ENCODE data around the gene AGBL3.
"Not testable (repeated sequence)": the region's sequence is repeated elsewhere in the genome, so short reads cannot be mapped to it uniquely, and the experiment has no call there.

The AGBL3 gene

GRCh38 chr7:135114622-135115021 is 128.3 kb downstream of the AGBL3 start:
- H3K27ac ChIP-seq, result no peak overlapping the region
- no peaks in the 10 kb centered on the region for H3K9me3 ChIP-seq (ENCODE audit: low read depth, low read length)
- TF ChIP-seq POLR2AphosphoS5 (IDR thresholded peaks at IDR 0.05; ENCODE audit: borderline replicate concordance, low read depth, low read length), result no peak
- TF ChIP-seq EZH2 (IDR thresholded peaks at IDR 0.05), result no peak
- TF ChIP-seq FOXP2 (optimal IDR thresholded peaks at IDR 0.05; ENCODE audit: control extremely low read depth, extremely low read length, insufficient read depth), result no peak
- H3K36me3 ChIP-seq (ENCODE audit: insufficient read depth, low read length), result no peaks in the 10 kb centered on the region
- no peak for DNase-seq (ENCODE audit: low read depth, low spot score)
- H3K4me3 ChIP-seq, result no peak overlapping the region
- H3K9ac ChIP-seq (ENCODE audit: insufficient read length), result no peak overlapping the region

GRCh38 chr7:135117096-135117495 is 130.8 kb downstream of the AGBL3 start:
- Histone ChIP-seq H3K9me3 (ENCODE audit: low read depth, low read length) (no peaks in the 10 kb centered on the region), H3K27ac (no peak overlapping the region), H3K9ac (ENCODE audit: insufficient read length) (no peak overlapping the region), H3K36me3 (ENCODE audit: insufficient read depth, low read length) (no peaks in the 10 kb centered on the region), H3K4me3 (no peak overlapping the region)
- DNase-seq (ENCODE audit: low read depth, low spot score), result no peak
- TF ChIP-seq EZH2 (IDR thresholded peaks at IDR 0.05) (no peak), POLR2AphosphoS5 (IDR thresholded peaks at IDR 0.05; ENCODE audit: borderline replicate concordance, low read depth, low read length) (no peak), FOXP2 (optimal IDR thresholded peaks at IDR 0.05; ENCODE audit: control extremely low read depth, extremely low read length, insufficient read depth) (no peak)

DNA sequence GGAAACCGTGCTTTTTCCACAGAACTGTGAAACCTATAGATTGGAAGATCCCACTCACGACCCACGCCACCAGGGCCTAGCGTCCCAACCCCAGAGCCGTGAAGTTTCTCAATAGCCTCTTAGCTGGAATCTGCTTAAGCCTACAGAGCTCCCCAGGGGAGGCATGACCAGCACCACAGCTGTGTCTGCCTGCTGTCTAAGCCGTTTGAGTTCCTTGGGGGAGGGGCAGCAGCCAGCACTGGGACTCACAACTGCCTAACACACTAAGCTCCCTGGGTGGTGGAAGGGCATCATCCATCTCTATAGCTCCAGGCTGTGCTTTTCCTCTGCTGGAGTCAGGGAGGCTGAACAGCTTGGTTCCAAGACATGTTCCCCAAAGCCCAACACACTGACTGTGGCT is 135.6 kb downstream of the AGBL3 start:
- no peak overlapping the region for H3K4me3 ChIP-seq
- H3K36me3 ChIP-seq (ENCODE audit: insufficient read depth, low read length), result no peaks in the 10 kb centered on the region
- H3K27ac ChIP-seq, result no peak overlapping the region
- no peak for TF ChIP-seq POLR2AphosphoS5 (IDR thresholded peaks at IDR 0.05; ENCODE audit: borderline replicate concordance, low read depth, low read length)
- TF ChIP-seq EZH2 (IDR thresholded peaks at IDR 0.05), result no peak
- TF ChIP-seq FOXP2 (optimal IDR thresholded peaks at IDR 0.05; ENCODE audit: control extremely low read depth, extremely low read length, insufficient read depth), result no peak
- H3K9ac ChIP-seq (ENCODE audit: insufficient read length), result no peak overlapping the region
- H3K9me3 ChIP-seq (ENCODE audit: low read depth, low read length), result no peaks in the 10 kb centered on the region
- no peak for DNase-seq (ENCODE audit: low read depth, low spot score)

DNA sequence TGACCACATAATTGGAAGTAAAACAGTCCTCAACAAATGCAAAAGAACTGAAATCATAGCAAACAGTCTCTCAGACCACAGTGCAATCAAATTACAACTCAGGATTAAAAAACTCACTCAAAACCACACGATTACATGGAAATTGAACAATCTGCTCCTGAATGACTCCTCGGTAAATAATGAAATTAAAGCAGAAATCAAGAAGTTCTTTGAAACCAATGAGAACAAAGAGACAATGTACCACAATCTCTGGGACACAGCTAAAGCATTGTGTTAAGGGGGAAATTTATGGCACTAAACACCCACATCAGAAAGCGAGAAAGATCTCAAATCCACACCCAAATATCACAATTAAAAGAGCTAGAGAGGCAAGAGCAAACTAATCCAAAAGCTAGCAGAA is 138.3 kb downstream of the AGBL3 start:
- not testable (repeated sequence) for H3K27ac ChIP-seq; H3K36me3 ChIP-seq (ENCODE audit: insufficient read depth, low read length); H3K4me3 ChIP-seq; DNase-seq (ENCODE audit: low read depth, low spot score); H3K9ac ChIP-seq (ENCODE audit: insufficient read length); H3K9me3 ChIP-seq (ENCODE audit: low read depth, low read length)

- no peak overlapping the region for H3K4me3 ChIP-seq
- DNase-seq (ENCODE audit: low read depth, low spot score), result no peak
- no peak overlapping the region for H3K9ac ChIP-seq (ENCODE audit: insufficient read length)
- H3K9me3 ChIP-seq (ENCODE audit: low read depth, low read length), result no peaks in the 10 kb centered on the region
- no peak for TF ChIP-seq POLR2AphosphoS5 (IDR thresholded peaks at IDR 0.05; ENCODE audit: borderline replicate concordance, low read depth, low read length)
- TF ChIP-seq EZH2 (IDR thresholded peaks at IDR 0.05), result no peak
- no peak for TF ChIP-seq FOXP2 (optimal IDR thresholded peaks at IDR 0.05; ENCODE audit: control extremely low read depth, extremely low read length, insufficient read depth)
- H3K36me3 ChIP-seq (ENCODE audit: insufficient read depth, low read length), result no peaks in the 10 kb centered on the region
- no peak overlapping the region for H3K27ac ChIP-seq
These were observed 142.6 kb downstream of the AGBL3 start for GRCh38 chr7:135128931-135129330.

GRCh38 chr7:135129579-135129978 is 143.3 kb downstream of the AGBL3 start:
- no peak overlapping the region for H3K27ac ChIP-seq
- no peak for DNase-seq (ENCODE audit: low read depth, low spot score)

DNA sequence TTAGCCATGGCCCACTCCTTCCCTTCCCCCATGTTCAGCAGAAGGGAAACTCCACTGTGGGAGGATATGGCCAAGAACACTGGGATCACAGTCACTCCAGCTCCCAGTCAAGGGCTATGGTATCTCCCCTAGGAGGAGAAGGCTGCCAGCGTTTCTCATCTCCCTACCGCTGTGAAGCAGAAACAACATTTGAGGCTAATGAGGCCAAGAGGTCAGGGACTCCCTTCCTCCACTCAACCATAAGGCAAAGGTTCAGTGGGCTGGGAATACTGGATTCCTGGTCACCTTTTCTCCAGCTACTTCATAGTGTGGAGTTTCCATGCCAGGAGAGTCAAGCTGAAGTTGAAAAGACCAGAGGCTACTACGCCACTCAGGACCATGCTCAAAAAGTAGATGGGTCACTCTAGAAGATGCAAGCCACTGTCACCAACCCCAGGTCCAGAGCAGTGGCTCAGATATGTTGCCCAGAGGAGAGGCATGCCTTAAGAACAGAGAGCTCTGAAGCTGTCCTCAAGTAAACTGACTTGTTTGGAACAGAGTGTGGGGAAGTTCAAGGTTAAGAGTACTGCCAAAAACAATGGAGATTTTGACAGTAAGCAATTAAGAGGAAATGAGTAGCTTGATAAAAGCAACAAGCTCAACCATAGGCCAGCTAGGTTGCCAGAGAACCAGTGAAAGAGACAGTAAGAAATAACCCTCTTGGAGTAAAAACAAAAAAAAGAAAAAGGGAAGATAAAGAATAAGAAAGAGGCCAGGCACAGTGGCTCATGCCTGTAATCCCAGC is 157.8 kb downstream of the AGBL3 start:
- TF ChIP-seq FOXP2 (optimal IDR thresholded peaks at IDR 0.05; ENCODE audit: control extremely low read depth, extremely low read length, insufficient read depth) (no peak), POLR2AphosphoS5 (IDR thresholded peaks at IDR 0.05; ENCODE audit: borderline replicate concordance, low read depth, low read length) (no peak), EZH2 (IDR thresholded peaks at IDR 0.05) (no peak)
- H3K4me3 ChIP-seq, result no peak overlapping the region
- no peak overlapping the region for H3K9ac ChIP-seq (ENCODE audit: insufficient read length)
- H3K9me3 ChIP-seq (ENCODE audit: low read depth, low read length), result no peaks in the 10 kb centered on the region
- DNase-seq (ENCODE audit: low read depth, low spot score), result no peak
- H3K27ac ChIP-seq, result no peak overlapping the region
- no peaks in the 10 kb centered on the region for H3K36me3 ChIP-seq (ENCODE audit: insufficient read depth, low read length)

More at GRCh38 chr7:135129579-135129978, 143.3 kb downstream of the AGBL3 start:
- Histone ChIP-seq H3K9me3 (ENCODE audit: low read depth, low read length) (no peaks in the 10 kb centered on the region), H3K4me3 (no peak overlapping the region), H3K9ac (ENCODE audit: insufficient read length) (no peak overlapping the region), H3K36me3 (ENCODE audit: insufficient read depth, low read length) (no peaks in the 10 kb centered on the region)
- no peak for TF ChIP-seq EZH2 (IDR thresholded peaks at IDR 0.05)
- TF ChIP-seq FOXP2 (optimal IDR thresholded peaks at IDR 0.05; ENCODE audit: control extremely low read depth, extremely low read length, insufficient read depth), result no peak
- no peak for TF ChIP-seq POLR2AphosphoS5 (IDR thresholded peaks at IDR 0.05; ENCODE audit: borderline replicate concordance, low read depth, low read length)

DNA sequence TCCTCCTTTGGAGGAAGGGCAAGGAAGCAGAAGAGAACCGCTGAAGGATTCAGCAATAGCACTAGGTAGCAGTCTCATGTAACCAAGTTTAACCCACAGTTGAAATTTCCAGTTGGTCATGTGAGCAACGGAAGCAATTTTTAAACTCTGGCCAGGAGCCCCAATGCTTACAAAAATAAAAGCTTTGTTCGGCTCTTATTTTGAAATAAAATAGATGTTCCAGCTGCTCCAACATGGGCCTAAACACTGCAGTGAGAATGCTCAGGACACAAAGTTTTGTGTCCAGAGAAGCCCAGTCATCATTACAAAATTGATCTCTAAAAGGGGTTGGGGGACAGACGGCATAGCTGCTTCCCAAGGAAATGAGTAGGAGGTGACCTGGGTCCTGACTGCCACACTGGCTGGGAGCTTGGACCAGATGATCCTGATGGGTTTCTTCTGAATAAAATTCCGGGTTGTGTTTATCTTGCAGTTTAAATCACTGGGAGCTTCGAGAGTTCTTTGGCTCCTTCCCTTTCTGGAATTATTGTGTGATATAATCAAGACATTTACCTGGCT is 161.1 kb downstream of the AGBL3 start:
- H3K36me3 ChIP-seq (ENCODE audit: insufficient read depth, low read length), result no peaks in the 10 kb centered on the region
- no peak for TF ChIP-seq FOXP2 (optimal IDR thresholded peaks at IDR 0.05; ENCODE audit: control extremely low read depth, extremely low read length, insufficient read depth)
- TF ChIP-seq EZH2 (IDR thresholded peaks at IDR 0.05), result no peak
- no peak for TF ChIP-seq POLR2AphosphoS5 (IDR thresholded peaks at IDR 0.05; ENCODE audit: borderline replicate concordance, low read depth, low read length)
- DNase-seq (ENCODE audit: low read depth, low spot score), result no peak
- H3K27ac ChIP-seq, result no peak overlapping the region
- H3K9me3 ChIP-seq (ENCODE audit: low read depth, low read length), result no peaks in the 10 kb centered on the region
- no peak overlapping the region for H3K4me3 ChIP-seq
- H3K9ac ChIP-seq (ENCODE audit: insufficient read length), result no peak overlapping the region

All from SK-N-MC (cell line).